BJ (cell line): ENCODE data around the gene CBY1. TPM values are rescaled to one million over a fixed set of nuclear protein-coding genes. Genes with fewer than 3 reads are reported as not detected.

ENCODE experiments used
- CTCF ChIA-PET: fragments of 350-600 bp; formaldehyde crosslinking; extraction: SDS; loops from one replicate; lab custom pipeline; 2021; ENCODE audit warnings: antibody characterized with exemption, inconsistent platforms; lab: Yijun Ruan, JAX
- POLR2A ChIA-PET: fragments of 300-600 bp; sonication (Branson Sonifier 250); formaldehyde crosslinking; extraction: SDS; loops from one replicate; lab custom pipeline; 2021; ENCODE audit warnings: antibody characterized with exemption; lab: Charles Lee
- DNase-seq: peaks from one replicate; pipeline ENCODE4 v3.0.0-alpha.2; 2011; ENCODE audit warnings: low read depth
- H3K27me3 ChIP-seq: 2 replicates; pipeline ENCODE4 v1.6.0; 2011; ENCODE audit warnings: low read length; ENCODE audit not compliant: control insufficient read depth, insufficient read depth
- H3K36me3 ChIP-seq: 2 replicates; pipeline ENCODE4 v1.5.1; 2011; ENCODE audit warnings: low read length; ENCODE audit not compliant: control insufficient read depth, insufficient read depth
- H3K4me3 ChIP-seq: 2 replicates; pipeline ENCODE4 v1.5.1; 2011; ENCODE audit warnings: low read depth, mild to moderate bottlenecking, control low read depth, low read length
- CTCF ChIP-seq: IDR thresholded peaks from 2 replicates; pipeline ENCODE4 v1.5.1; 2011; ENCODE audit warnings: low read depth, mild to moderate bottlenecking, control low read depth, inconsistent platforms, low read length, moderate library complexity; ENCODE audit not compliant: insufficient read depth
- polyA plus RNA-seq: library from polyadenylated mRNA; depleted of rRNA; stranded (reverse); fragments of >200 nt; gene quantifications from 2 replicates; pipeline ENCODE4 v1.2.3, GENCODE V29; 2011; rRNA removed

CBY1 gene
- polyA plus RNA-seq, 1 experiment, result 38.1 TPM

GRCh38 chr22:38719196-38719595 lies 62.8 kb downstream of the CBY1 start:
- CTCF ChIA-PET, result interaction anchor here (1.1 to 3.2 kb wide), 5 partner anchors 10 to 15 kb away, joined by 3 to 21 read pairs (median 7); partner anchors contain the start of gene GTPBP1
- TF ChIP-seq CTCF, result no peak
- POLR2A ChIA-PET, result no interaction called here
- H3K4me3 ChIP-seq, result no peak overlapping the region
- H3K27me3 ChIP-seq, result no peaks in the 10 kb centered on the region
- H3K36me3 ChIP-seq, result peaks cover 27% of the 10 kb centered on the region
- no peak for DNase-seq

- H3K36me3 ChIP-seq, result peaks cover 30% of the 10 kb centered on the region
- POLR2A ChIA-PET, result no interaction called here
- no peak for DNase-seq
- H3K27me3 ChIP-seq, result no peaks in the 10 kb centered on the region
- CTCF ChIA-PET, result interaction anchor here (1.3 to 1.4 kb wide), 2 partner anchors 9 to 13 kb away, joined by 4 to 11 read pairs; no protein-coding TSS in a partner anchor
- TF ChIP-seq CTCF, result no peak
- no peak overlapping the region for H3K4me3 ChIP-seq
These were observed 63.9 kb downstream of the CBY1 start for GRCh38 chr22:38720350-38720749.

- TF ChIP-seq CTCF, result no peak
- ChIA-PET POLR2A (interaction anchor here (0.6 kb wide), 1 partner anchor 1966 kb away, joined by 4 read pairs; no protein-coding TSS in a partner anchor), CTCF (interaction anchor here (2.8 kb wide), 1 partner anchor 12 kb away, joined by 17 read pairs; no protein-coding TSS in a partner anchor)
- DNase-seq, result no peak
- Histone ChIP-seq H3K27me3 (no peaks in the 10 kb centered on the region), H3K4me3 (no peak overlapping the region), H3K36me3 (peaks cover 33% of the 10 kb centered on the region)
These were observed 65.1 kb downstream of the CBY1 start for GRCh38 chr22:38721551-38721950.

Other genes with a start within 250 kb of the CBY1 start
- gene KCNJ4, start 201.4 kb upstream of the CBY1 start, polyA plus RNA-seq, result not detected in 2 replicates
- 150 and 222 TPM in 2 replicates for gene KDELR3, start 188.5 kb upstream of the CBY1 start, polyA plus RNA-seq
- gene DDX17, start 150.3 kb upstream of the CBY1 start, polyA plus RNA-seq, result 318 and 360 TPM in 2 replicates
- gene DMC1, start 86.5 kb upstream of the CBY1 start, polyA plus RNA-seq, result 0.37 and 0.97 TPM in 2 replicates
- 0.69 and 1.0 TPM in 2 replicates for gene FAM227A, start 246 bp upstream of the CBY1 start, polyA plus RNA-seq
- 29.6 and 53.3 TPM in 2 replicates for gene TOMM22, start 25.3 kb downstream of the CBY1 start, polyA plus RNA-seq
- gene JOSD1, start 44.3 kb downstream of the CBY1 start, polyA plus RNA-seq, result 40.9 and 43.6 TPM in 2 replicates
- 24.0 and 31.1 TPM in 2 replicates for gene GTPBP1, start 49.3 kb downstream of the CBY1 start, polyA plus RNA-seq
- gene SUN2, start 99.4 kb downstream of the CBY1 start, polyA plus RNA-seq, result 52.4 and 98.4 TPM in 2 replicates
- gene DNAL4, start 137.5 kb downstream of the CBY1 start, polyA plus RNA-seq, result 21.4 and 29.9 TPM in 2 replicates
- gene NPTXR, start 187.4 kb downstream of the CBY1 start, polyA plus RNA-seq, result 1.4 and 2.5 TPM in 2 replicates
- gene CBX6, start 215.6 kb downstream of the CBY1 start, polyA plus RNA-seq, result 15.4 and 21.9 TPM in 2 replicates